Endothelial cell of umbilical vein (primary cell): ENCODE data around the gene ZNF681.

Source experiments
- CTCF ChIP-seq, 2 donors: IDR thresholded peaks; 1 replicate in 1 of 2; 2 replicates in 1 of 2; pipeline ENCODE4 v1.5.1; 2011; ENCODE audit warnings: low read length in 2 of 2, mild to moderate bottlenecking in 2 of 2, moderate library complexity in 2 of 2, control low read depth in 1 of 2, inconsistent platforms in 1 of 2, low read depth in 1 of 2; ENCODE audit not compliant: insufficient read depth in 1 of 2; ENCODE audit errors: extremely low read depth in 1 of 2
- TF ChIP-seq, protein P1 (sequence below): IDR thresholded peaks from 2 replicates; pipeline ENCODE4 v1.6.1; 2011; ENCODE audit not compliant: insufficient read depth, insufficient read length

DNA sequence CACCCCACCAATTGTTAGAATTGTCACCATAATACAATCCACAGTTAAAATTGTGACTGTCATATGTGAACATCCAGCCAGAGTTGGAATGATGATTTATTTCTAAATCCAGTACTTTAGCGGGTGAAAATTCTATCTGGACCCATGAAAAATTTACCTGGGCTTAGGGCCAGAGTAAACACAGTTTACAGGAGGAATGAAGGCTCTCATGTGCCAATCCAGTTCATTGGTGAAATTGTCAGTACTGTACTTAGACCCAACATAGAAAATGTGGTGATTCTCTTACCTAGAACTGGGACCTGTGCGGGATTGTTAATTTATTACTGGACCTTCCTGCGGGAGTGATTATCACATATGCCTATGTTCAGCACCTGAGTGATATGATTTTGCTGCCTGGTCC, 27.3 kb upstream of the ZNF681 start:
- TF ChIP-seq CTCF (IDR thresholded peaks at IDR 0.05; ENCODE audit: extremely low read depth in 1 of 2, insufficient read depth in 1 of 2, low read depth in 1 of 2, low read length in 2 of 2): no peak
- TF ChIP-seq, protein P1, sequence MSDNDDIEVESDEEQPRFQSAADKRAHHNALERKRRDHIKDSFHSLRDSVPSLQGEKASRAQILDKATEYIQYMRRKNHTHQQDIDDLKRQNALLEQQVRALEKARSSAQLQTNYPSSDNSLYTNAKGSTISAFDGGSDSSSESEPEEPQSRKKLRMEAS: no peak
